A673 (cell line): Measurements from ENCODE around the gene SPATS2L. TPM values are rescaled to one million over a fixed set of nuclear protein-coding genes. Genes with fewer than 3 reads are reported as not detected.

Source experiments
- BruUV-seq: library from RNA; stranded (reverse); fragments of 400-500 nt; replicated peaks from 2 replicates; lab custom pipeline; 2021; lab: Mats Ljungman, UMichigan
- CTCF ChIA-PET: fragments of 300-600 bp; sonication (Branson Sonifier 250); formaldehyde crosslinking; loops from one replicate; lab custom pipeline; 2022; ENCODE audit warnings: antibody characterized with exemption; lab: Charles Lee
- POLR2A ChIA-PET: fragments of 300-600 bp; sonication (Branson Sonifier 250); formaldehyde crosslinking; loops from one replicate; lab custom pipeline; 2022; ENCODE audit warnings: antibody characterized with exemption; ENCODE audit not compliant: low non-redundant PET; lab: Charles Lee
- DNase-seq: peaks from one replicate; pipeline ENCODE4 v3.0.0-alpha.2; 2015; ENCODE audit warnings: low spot score
- H3K27ac ChIP-seq: fragments of 200-600 bp; sonication (generic); 2 replicates; pipeline ENCODE4 v1.5.1; 2016; ENCODE audit warnings: mixed run types, low read depth, mild to moderate bottlenecking, mixed read lengths, antibody characterized with exemption, low read length; ENCODE audit not compliant: poor library complexity, severe bottlenecking
- H3K27me3 ChIP-seq: fragments of 200-600 bp; sonication (generic); replicated peaks from 2 replicates; pipeline ENCODE4 v1.6.1; 2017; ENCODE audit warnings: mixed run types, low read depth, mild to moderate bottlenecking, mixed read lengths, antibody characterized with exemption, low read length; ENCODE audit not compliant: insufficient read depth, poor library complexity
- H3K36me3 ChIP-seq: fragments of 200-600 bp; sonication (generic); 2 replicates; pipeline ENCODE4 v1.6.1; 2016; ENCODE audit warnings: mixed run types, mild to moderate bottlenecking, mixed read lengths, antibody characterized with exemption, low read length; ENCODE audit not compliant: insufficient read depth, poor library complexity, severe bottlenecking
- H3K4me1 ChIP-seq: fragments of 200-600 bp; sonication (generic); 2 replicates; pipeline ENCODE4 v1.6.1; 2017; ENCODE audit warnings: mixed run types, mild to moderate bottlenecking, mixed read lengths, antibody characterized with exemption, low read length; ENCODE audit not compliant: insufficient read depth, poor library complexity, severe bottlenecking
- H3K4me3 ChIP-seq: fragments of 200-600 bp; sonication (generic); 2 replicates; pipeline ENCODE4 v1.5.1; 2016; ENCODE audit warnings: low read depth, mixed run types, mild to moderate bottlenecking, mixed read lengths, low read length; ENCODE audit not compliant: poor library complexity, severe bottlenecking
- H3K9me3 ChIP-seq: fragments of 200-600 bp; sonication (generic); 2 replicates; pipeline ENCODE4 v1.6.1; 2016; ENCODE audit warnings: mixed run types, low read depth, mild to moderate bottlenecking, mixed read lengths, antibody characterized with exemption, low read length; ENCODE audit not compliant: poor library complexity, severe bottlenecking
- CTCF ChIP-seq: fragments of 300-800, 200-600 bp; sonication (generic); conservative IDR thresholded peaks from 2 replicates; pipeline ENCODE4 v1.5.1; 2017; ENCODE audit warnings: low read depth, mild to moderate bottlenecking, antibody characterized with exemption, low read length, moderate library complexity, mixed read lengths
- EZH2 ChIP-seq: fragments of 200-600 bp; sonication (generic); IDR thresholded peaks from 2 replicates; pipeline ENCODE4 v1.6.1; 2017; ENCODE audit warnings: borderline replicate concordance, low read depth, mild to moderate bottlenecking, mixed read lengths, antibody characterized with exemption, low read length; ENCODE audit not compliant: poor library complexity, severe bottlenecking
- intact Hi-C: fragments of 100-400 bp; cut with micrococcal nuclease; formaldehyde crosslinking; loops from one replicate; pipeline ENCODE4 v1.10.0; 2022; ENCODE audit not compliant: unreplicated experiment
- total RNA-seq: library from RNA; stranded (reverse); gene quantifications from 2 replicates; pipeline ENCODE4 v1.2.3, GENCODE V29; 2021

SPATS2L gene
- total RNA-seq, 1 experiment from 2014 or later = 10.0 TPM

GRCh38 chr2:200421270-200421669 is 114.8 kb downstream of the SPATS2L start:
- no peaks in the 10 kb centered on the region for H3K9me3 ChIP-seq
- POLR2A ChIA-PET = no interaction called here
- no peaks in the 10 kb centered on the region for H3K4me1 ChIP-seq
- BruUV-seq = no TSS peak
- H3K4me3 ChIP-seq = no peak overlapping the region
- DNase-seq = no peak
- intact Hi-C loops = no loop called here
- no peaks in the 10 kb centered on the region for H3K27me3 ChIP-seq
- TF ChIP-seq EZH2 = no peak
- no peak for TF ChIP-seq CTCF
- H3K27ac ChIP-seq = no peak overlapping the region
- no peaks in the 10 kb centered on the region for H3K36me3 ChIP-seq
- CTCF ChIA-PET = no interaction called here

- TF ChIP-seq EZH2 (no peak), CTCF (no peak)
- Histone ChIP-seq H3K36me3 (no peaks in the 10 kb centered on the region), H3K4me3 (no peak overlapping the region), H3K4me1 (no peaks in the 10 kb centered on the region), H3K9me3 (no peaks in the 10 kb centered on the region), H3K27me3 (no peaks in the 10 kb centered on the region), H3K27ac (no peak overlapping the region)
- ChIA-PET CTCF (no interaction called here), POLR2A (no interaction called here)
- no TSS peak for BruUV-seq
- DNase-seq = no peak
- intact Hi-C loops = no loop called here
Measured at GRCh38 chr2:200422071-200422470, 115.6 kb downstream of the SPATS2L start.

- no peaks in the 10 kb centered on the region for H3K27me3 ChIP-seq
- no peak overlapping the region for H3K27ac ChIP-seq
- intact Hi-C loops = no loop called here
- CTCF ChIA-PET = no interaction called here
- no peaks in the 10 kb centered on the region for H3K36me3 ChIP-seq
- H3K4me3 ChIP-seq = no peak overlapping the region
- H3K4me1 ChIP-seq = no peaks in the 10 kb centered on the region
- DNase-seq = no peak
- POLR2A ChIA-PET = no interaction called here
- H3K9me3 ChIP-seq = no peaks in the 10 kb centered on the region
- no TSS peak for BruUV-seq
- TF ChIP-seq CTCF (no peak; the same call in 1 of the 2 replicates), EZH2 (no peak)
Measured at GRCh38 chr2:200422532-200423261, 116.2 kb downstream of the SPATS2L start.
